ENCODE results near the gene ARID1B. TPM values are rescaled to one million over a fixed set of nuclear protein-coding genes. Genes with fewer than 3 reads are reported as not detected.
"Not testable (repeated sequence)": the region's sequence is repeated elsewhere in the genome, so short reads cannot be mapped to it uniquely, and the experiment has no call there.

The ARID1B gene
- total RNA-seq, 1 donor from 2014 or later = 75.4 TPM

- no peaks in the 10 kb centered on the region for H3K4me1 ChIP-seq (ENCODE audit: insufficient read depth, low read length)
- H3K36me3 ChIP-seq (ENCODE audit: insufficient read depth, low read length) = no peaks in the 10 kb centered on the region
- Mint-ChIP-seq H3K27me3 (ENCODE audit: low read depth, unreplicated experiment) (no peaks in the 10 kb centered on the region), H3K9me3 (ENCODE audit: unreplicated experiment) (no peaks in the 10 kb centered on the region), H3K27ac (ENCODE audit: unreplicated experiment) (no peak overlapping the region), H3K4me1 (ENCODE audit: low read depth, unreplicated experiment) (peaks cover 33% of the 10 kb centered on the region), H3K4me3 (ENCODE audit: unreplicated experiment) (no peak overlapping the region), H3K36me3 (ENCODE audit: low read depth, unreplicated experiment) (peaks cover 2% of the 10 kb centered on the region)
- no peak for FAIRE-seq
- no peak for DNase-seq (ENCODE audit: low read depth)
- H3K79me2 ChIP-seq (ENCODE audit: insufficient read depth, low read length) = peaks cover 96% of the 10 kb centered on the region
- TF ChIP-seq EZH2 (IDR thresholded peaks at IDR 0.05; ENCODE audit: insufficient read depth, low read length) (no peak), CTCF (IDR thresholded peaks at IDR 0.05; ENCODE audit: insufficient read depth, low read depth, low read length) (no peak)
- no peaks in the 10 kb centered on the region for H3K9me3 ChIP-seq (ENCODE audit: insufficient read depth, low read depth, low read length)
- H4K20me1 ChIP-seq (ENCODE audit: insufficient read depth, low read length) = peaks cover 73% of the 10 kb centered on the region
- H3K27me3 ChIP-seq (ENCODE audit: insufficient read depth, low read length) = no peaks in the 10 kb centered on the region
- H2AFZ ChIP-seq (ENCODE audit: low read depth, low read length) = no peak overlapping the region
- H3K4me3 ChIP-seq (ENCODE audit: insufficient read depth, low read depth, low read length) = no peak overlapping the region
- H3K9ac ChIP-seq (ENCODE audit: low read length) = no peak overlapping the region
- H3K4me2 ChIP-seq (ENCODE audit: low read length) = no peak overlapping the region
- H3K27ac ChIP-seq (ENCODE audit: low read depth, low read length) = no peak overlapping the region
Observed at GRCh38 chr6:156982168-156982567, 205.0 kb downstream of the ARID1B start.

- H3K27me3 Mint-ChIP-seq (ENCODE audit: low read depth, unreplicated experiment); H3K27ac ChIP-seq (ENCODE audit: low read depth, low read length); H3K36me3 ChIP-seq (ENCODE audit: insufficient read depth, low read length); H3K27me3 ChIP-seq (ENCODE audit: insufficient read depth, low read length); H3K36me3 Mint-ChIP-seq (ENCODE audit: low read depth, unreplicated experiment); H3K9me3 ChIP-seq (ENCODE audit: insufficient read depth, low read depth, low read length); H3K4me1 ChIP-seq (ENCODE audit: insufficient read depth, low read length); H3K4me3 Mint-ChIP-seq (ENCODE audit: unreplicated experiment); H3K4me2 ChIP-seq (ENCODE audit: low read length); DNase-seq (ENCODE audit: low read depth); H3K27ac Mint-ChIP-seq (ENCODE audit: unreplicated experiment); H3K9me3 Mint-ChIP-seq (ENCODE audit: unreplicated experiment); H3K4me3 ChIP-seq (ENCODE audit: insufficient read depth, low read depth, low read length); H2AFZ ChIP-seq (ENCODE audit: low read depth, low read length); FAIRE-seq; H3K9ac ChIP-seq (ENCODE audit: low read length): not testable (repeated sequence)
- peaks cover 35% of the 10 kb centered on the region for H3K4me1 Mint-ChIP-seq (ENCODE audit: low read depth, unreplicated experiment)
- Histone ChIP-seq H4K20me1 (ENCODE audit: insufficient read depth, low read length) (peaks cover 71% of the 10 kb centered on the region), H3K79me2 (ENCODE audit: insufficient read depth, low read length) (peaks cover 95% of the 10 kb centered on the region)
Observed at GRCh38 chr6:156982864-156983263, 205.7 kb downstream of the ARID1B start.

- peaks cover 37% of the 10 kb centered on the region for H3K4me1 Mint-ChIP-seq (ENCODE audit: low read depth, unreplicated experiment)
- FAIRE-seq = no peak
Observed at GRCh38 chr6:156984178-156984738, 207.1 kb downstream of the ARID1B start.

More at GRCh38 chr6:156984178-156984738, 207.1 kb downstream of the ARID1B start:
- H4K20me1 ChIP-seq (ENCODE audit: insufficient read depth, low read length) = peaks cover 76% of the 10 kb centered on the region
- H3K27me3 ChIP-seq (ENCODE audit: insufficient read depth, low read length) = no peaks in the 10 kb centered on the region
- TF ChIP-seq CTCF (IDR thresholded peaks at IDR 0.05; ENCODE audit: insufficient read depth, low read depth, low read length) = no peak
- TF ChIP-seq EZH2 (IDR thresholded peaks at IDR 0.05; ENCODE audit: insufficient read depth, low read length) = no peak
- Mint-ChIP-seq H3K27me3 (ENCODE audit: low read depth, unreplicated experiment) (no peaks in the 10 kb centered on the region), H3K27ac (ENCODE audit: unreplicated experiment) (no peak overlapping the region), H3K4me3 (ENCODE audit: unreplicated experiment) (peak overlapping the region; percentile 51), H3K36me3 (ENCODE audit: low read depth, unreplicated experiment) (peaks cover 2% of the 10 kb centered on the region), H3K9me3 (ENCODE audit: unreplicated experiment) (no peaks in the 10 kb centered on the region)
- no peaks in the 10 kb centered on the region for H3K9me3 ChIP-seq (ENCODE audit: insufficient read depth, low read depth, low read length)
- no peaks in the 10 kb centered on the region for H3K36me3 ChIP-seq (ENCODE audit: insufficient read depth, low read length)
- no peak overlapping the region for H3K27ac ChIP-seq (ENCODE audit: low read depth, low read length)
- no peak overlapping the region for H2AFZ ChIP-seq (ENCODE audit: low read depth, low read length)
- H3K4me3 ChIP-seq (ENCODE audit: insufficient read depth, low read depth, low read length) = no peak overlapping the region
- H3K4me1 ChIP-seq (ENCODE audit: insufficient read depth, low read length) = peaks cover 8% of the 10 kb centered on the region
- H3K4me2 ChIP-seq (ENCODE audit: low read length) = no peak overlapping the region
- H3K9ac ChIP-seq (ENCODE audit: low read length) = no peak overlapping the region
- no peak for DNase-seq (ENCODE audit: low read depth)
- H3K79me2 ChIP-seq (ENCODE audit: insufficient read depth, low read length) = peaks cover 95% of the 10 kb centered on the region

Measured in astrocyte (in vitro differentiated cells and primary cell).